CD14-positive monocyte (primary cell): ENCODE data around the gene PNKD. TPM values are rescaled to one million over a fixed set of nuclear protein-coding genes. Genes with fewer than 3 reads are reported as not detected.

Experiments used
- DNase-seq, 3 donors: peaks; one replicate each; pipeline ENCODE4 v3.0.0-alpha.2; 2011 to 2022
- H2AFZ ChIP-seq: 2 replicates; pipeline ENCODE4 v1.6.0; 2012; ENCODE audit warnings: mild to moderate bottlenecking, low read depth, low read length, inconsistent platforms; ENCODE audit not compliant: insufficient read depth, poor library complexity, severe bottlenecking
- H3K27ac ChIP-seq, 2 donors: 1 replicate in 1 of 2; 2 replicates in 1 of 2; pipeline ENCODE4 v1.5.1; 2012 to 2013; ENCODE audit warnings: low read length in 2 of 2, control low read depth in 1 of 2, inconsistent platforms in 1 of 2, low read depth in 1 of 2, mild to moderate bottlenecking in 1 of 2
- H3K27me3 ChIP-seq, 2 donors: one replicate each; pipeline versions ENCODE4 v1.6.0 to v1.6.1; 2011 to 2013; ENCODE audit warnings: low read length in 2 of 2; ENCODE audit not compliant: control insufficient read depth in 2 of 2, insufficient read depth in 2 of 2
- H3K36me3 ChIP-seq, 2 donors: replicated peaks in 1 of 2; 1 replicate in 1 of 2; 2 replicates in 1 of 2; pipeline versions ENCODE4 v1.5.1 to v1.6.1; 2012 to 2013; ENCODE audit warnings: low read length in 2 of 2, control low read depth in 1 of 2, inconsistent platforms in 1 of 2, mild to moderate bottlenecking in 1 of 2; ENCODE audit not compliant: insufficient read depth in 2 of 2, control insufficient read depth in 1 of 2
- H3K4me1 ChIP-seq, 2 donors: 1 replicate in 1 of 2; 2 replicates in 1 of 2; pipeline versions ENCODE4 v1.5.1 to v1.6.1; 2012 to 2013; ENCODE audit warnings: low read length in 2 of 2, control low read depth in 1 of 2, inconsistent platforms in 1 of 2, mild to moderate bottlenecking in 1 of 2, moderate library complexity in 1 of 2; ENCODE audit not compliant: insufficient read depth in 2 of 2, control insufficient read depth in 1 of 2
- H3K4me2 ChIP-seq: replicated peaks from 2 replicates; pipeline ENCODE3; 2012; ENCODE audit warnings: low read length, moderate library complexity, mild to moderate bottlenecking; ENCODE audit not compliant: poor library complexity, severe bottlenecking; ENCODE audit errors: extremely low read depth
- H3K4me3 ChIP-seq, 3 experiments: fragments of 200-600 bp in 1 of 3; sonication (generic) in 1 of 3; replicated peaks in 1 of 3; 1 replicate in 2 of 3; 2 replicates in 1 of 3; pipeline ENCODE4 v1.5.1; 2011 to 2013; ENCODE audit warnings: low read length in 3 of 3, mild to moderate bottlenecking in 3 of 3, control low read depth in 2 of 3, low read depth in 2 of 3, inconsistent platforms in 1 of 3, moderate library complexity in 1 of 3
- H3K79me2 ChIP-seq: 2 replicates; pipeline ENCODE4 v1.6.0; 2012; ENCODE audit warnings: mild to moderate bottlenecking, control low read depth, inconsistent platforms, low read length, moderate library complexity; ENCODE audit not compliant: insufficient read depth
- H3K9ac ChIP-seq: 2 replicates; pipeline ENCODE4 v1.6.0; 2017; ENCODE audit warnings: low read length, mild to moderate bottlenecking; ENCODE audit not compliant: insufficient read depth, poor library complexity, severe bottlenecking
- H3K9me3 ChIP-seq, 2 donors: replicated peaks in 1 of 2; 1 replicate in 1 of 2; 2 replicates in 1 of 2; pipeline versions ENCODE4 v1.5.1 to v1.6.1; 2012 to 2013; ENCODE audit warnings: low read length in 2 of 2, control low read depth in 1 of 2; ENCODE audit not compliant: control insufficient read depth in 1 of 2, insufficient read depth in 1 of 2
- H4K20me1 ChIP-seq: 2 replicates; pipeline ENCODE4 v1.6.0; 2012; ENCODE audit warnings: mild to moderate bottlenecking, low read length, control low read depth, moderate library complexity; ENCODE audit not compliant: insufficient read depth
- H3K27ac Mint-ChIP-seq, 7 donors: one replicate each; pipeline ENCODE4 v1.8.0; 2020; ENCODE audit warnings: mild to moderate bottlenecking in 7 of 7, mixed read lengths in 7 of 7, moderate library complexity in 6 of 7, inconsistent platforms in 2 of 7
- H3K27me3 Mint-ChIP-seq, 3 donors: one replicate each; pipeline ENCODE4 v1.8.0; 2021 to 2022; ENCODE audit warnings: low read depth in 3 of 3, mild to moderate bottlenecking in 3 of 3, mixed read lengths in 3 of 3, moderate library complexity in 3 of 3, inconsistent platforms in 1 of 3
- H3K36me3 Mint-ChIP-seq, 2 donors: one replicate each; pipeline ENCODE4 v1.8.0; 2020; ENCODE audit warnings: mixed read lengths in 2 of 2, inconsistent platforms in 1 of 2, mild to moderate bottlenecking in 1 of 2
- H3K4me1 Mint-ChIP-seq: one replicate; pipeline ENCODE4 v1.8.0; 2020; ENCODE audit warnings: mild to moderate bottlenecking, mixed read lengths
- H3K4me3 Mint-ChIP-seq, 2 donors: one replicate each; pipeline ENCODE4 v1.8.0; 2020; ENCODE audit warnings: mild to moderate bottlenecking in 2 of 2, mixed read lengths in 2 of 2, moderate library complexity in 1 of 2
- H3K9me3 Mint-ChIP-seq, 7 donors: one replicate each; pipeline ENCODE4 v1.8.0; 2020 to 2022; ENCODE audit warnings: mixed read lengths in 7 of 7, mild to moderate bottlenecking in 6 of 7, moderate library complexity in 6 of 7, inconsistent platforms in 2 of 7
- WGBS: methylation state at CpG from one replicate; pipeline ENCODE4 v1.1.5; 2013; ENCODE audit warnings: missing lambda C conversion rate; ENCODE audit not compliant: insufficient coverage; 5-methylcytosine and 5-hydroxymethylcytosine counted together
- intact Hi-C, 2 donors: fragments of 100-400 bp; cut with micrococcal nuclease; formaldehyde crosslinking; loops; one replicate each; pipeline versions ENCODE4 v1.15.0 to v1.15.1; 2023
- polyA plus RNA-seq, 3 donors: library from polyadenylated mRNA; depleted of rRNA in 1 of 3; unstranded in 2 of 3; stranded (reverse) in 1 of 3; fragments of 300-500 nt in 2 of 3; fragments of >200 nt in 1 of 3; fragmentation: Illumina TruSeq in 2 of 3; gene quantifications; 1 replicate in 2 of 3; 2 replicates in 1 of 3; pipeline ENCODE4 v1.2.3, GENCODE V29; 2012 to 2021
- TF ChIP-seq, protein P1 (sequence below): fragments of 200-600 bp; IDR thresholded peaks from one replicate; pipeline ENCODE4 v1.8.0; 2022; ENCODE audit warnings: antibody characterized with exemption, mild to moderate bottlenecking

Gene PNKD
- polyA plus RNA-seq, 3 donors: 79.8 to 92.0 (median 88.2) TPM

- Histone ChIP-seq H4K20me1 (no peaks in the 10 kb centered on the region), H3K4me3 (no peak overlapping the region), H3K79me2 (no peaks in the 10 kb centered on the region), H3K9ac (no peak overlapping the region), H3K36me3 (no peaks in the 10 kb centered on the region), H3K27ac (no peak overlapping the region), H3K4me1 (peaks cover 46 to 52% of the 10 kb centered on the region in 2 donors), H3K4me2 (no peak overlapping the region), H3K9me3 (no peaks in the 10 kb centered on the region), H3K27me3 (no peaks in the 10 kb centered on the region), H2AFZ (no peak overlapping the region)
- no peak for DNase-seq
- intact Hi-C loops: no loop called here
- peaks cover 46% of the 10 kb centered on the region for H3K4me1 Mint-ChIP-seq
- no CpG with 5 or more reads among the region's 4 CpGs for WGBS
- TF ChIP-seq, protein P1, sequence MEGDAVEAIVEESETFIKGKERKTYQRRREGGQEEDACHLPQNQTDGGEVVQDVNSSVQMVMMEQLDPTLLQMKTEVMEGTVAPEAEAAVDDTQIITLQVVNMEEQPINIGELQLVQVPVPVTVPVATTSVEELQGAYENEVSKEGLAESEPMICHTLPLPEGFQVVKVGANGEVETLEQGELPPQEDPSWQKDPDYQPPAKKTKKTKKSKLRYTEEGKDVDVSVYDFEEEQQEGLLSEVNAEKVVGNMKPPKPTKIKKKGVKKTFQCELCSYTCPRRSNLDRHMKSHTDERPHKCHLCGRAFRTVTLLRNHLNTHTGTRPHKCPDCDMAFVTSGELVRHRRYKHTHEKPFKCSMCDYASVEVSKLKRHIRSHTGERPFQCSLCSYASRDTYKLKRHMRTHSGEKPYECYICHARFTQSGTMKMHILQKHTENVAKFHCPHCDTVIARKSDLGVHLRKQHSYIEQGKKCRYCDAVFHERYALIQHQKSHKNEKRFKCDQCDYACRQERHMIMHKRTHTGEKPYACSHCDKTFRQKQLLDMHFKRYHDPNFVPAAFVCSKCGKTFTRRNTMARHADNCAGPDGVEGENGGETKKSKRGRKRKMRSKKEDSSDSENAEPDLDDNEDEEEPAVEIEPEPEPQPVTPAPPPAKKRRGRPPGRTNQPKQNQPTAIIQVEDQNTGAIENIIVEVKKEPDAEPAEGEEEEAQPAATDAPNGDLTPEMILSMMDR: no peak
- peaks cover 0 to 1% (median 0%) of the 10 kb centered on the region in 3 donors for H3K27me3 Mint-ChIP-seq
- H3K9me3 Mint-ChIP-seq: no peaks in the 10 kb centered on the region
- no peak overlapping the region for H3K4me3 Mint-ChIP-seq
- peaks cover 2 to 3% of the 10 kb centered on the region in 2 donors for H3K36me3 Mint-ChIP-seq
- peak overlapping the region in 3 of 7 donors; percentile 3 to 53 (median 18) for H3K27ac Mint-ChIP-seq
These were observed 104.5 kb downstream of the PNKD start for GRCh38 chr2:218374795-218375194.

- WGBS: no CpG with 5 or more reads among the region's 2 CpGs
- Mint-ChIP-seq H3K9me3 (no peaks in the 10 kb centered on the region), H3K27ac (peak overlapping the region in 3 of 7 donors; percentile 3 to 53 (median 18)), H3K36me3 (peaks cover 2 to 3% of the 10 kb centered on the region in 2 donors), H3K4me1 (peaks cover 45% of the 10 kb centered on the region), H3K27me3 (peaks cover 0 to 3% (median 0%) of the 10 kb centered on the region in 3 donors), H3K4me3 (no peak overlapping the region)
- Histone ChIP-seq H3K79me2 (no peaks in the 10 kb centered on the region), H3K27ac (no peak overlapping the region), H3K4me1 (peaks cover 42 to 48% of the 10 kb centered on the region in 2 donors), H3K27me3 (no peaks in the 10 kb centered on the region), H3K9me3 (no peaks in the 10 kb centered on the region), H3K9ac (no peak overlapping the region), H3K4me3 (no peak overlapping the region), H2AFZ (no peak overlapping the region), H3K36me3 (no peaks in the 10 kb centered on the region), H4K20me1 (no peaks in the 10 kb centered on the region), H3K4me2 (no peak overlapping the region)
- TF ChIP-seq, protein P1: no peak
- intact Hi-C loops: no loop called here
- no peak for DNase-seq
These were observed 104.9 kb downstream of the PNKD start for GRCh38 chr2:218375212-218375611.
